SU-DHL-6 (cell line): ENCODE results near the gene FETUB.

ENCODE experiments used
- H2AFZ ChIP-seq: fragments of 200-600 bp; sonication (generic); 2 replicates; pipeline ENCODE4 v1.6.1; 2014; ENCODE audit warnings: low read depth, mild to moderate bottlenecking, moderate library complexity, mixed read lengths, antibody characterized with exemption, low read length; ENCODE audit not compliant: severe bottlenecking
- H3F3A ChIP-seq: fragments of 200-600 bp; shearing (Covaris generic); 2 replicates; pipeline ENCODE4 v1.6.0; 2016; ENCODE audit warnings: antibody characterized with exemption, mild to moderate bottlenecking; ENCODE audit not compliant: insufficient read depth
- H3K27ac ChIP-seq: fragments of 200-600 bp; sonication (generic); 2 replicates; pipeline ENCODE4 v1.5.1; 2016; ENCODE audit warnings: low read depth, mild to moderate bottlenecking, low read length, moderate library complexity, mixed read lengths
- H3K27me3 ChIP-seq: fragments of 200-600 bp; sonication (generic), shearing (Covaris generic); 2 replicates; pipeline ENCODE4 v1.6.0; 2014; ENCODE audit warnings: mild to moderate bottlenecking, low read length
- H3K36me3 ChIP-seq: fragments of 200-600 bp; sonication (generic); 2 replicates; pipeline ENCODE4 v1.6.1; 2014; ENCODE audit warnings: mild to moderate bottlenecking, low read length, mixed read lengths
- H3K4me2 ChIP-seq: fragments of 300-600, 200-600 bp; shearing (Covaris generic), sonication (generic); 2 replicates; pipeline ENCODE4 v1.6.0; 2014; ENCODE audit warnings: low read length, low read depth, mild to moderate bottlenecking; ENCODE audit not compliant: poor library complexity, severe bottlenecking
- H3K4me3 ChIP-seq: fragments of 200-600 bp; sonication (generic); 2 replicates; pipeline ENCODE4 v1.5.1; 2014; ENCODE audit warnings: antibody characterized with exemption, low read length, mild to moderate bottlenecking, mixed read lengths; ENCODE audit not compliant: insufficient read depth, poor library complexity, severe bottlenecking
- H3K79me2 ChIP-seq: fragments of 200-600 bp; sonication (generic); 2 replicates; pipeline ENCODE4 v1.6.1; 2014; ENCODE audit warnings: mild to moderate bottlenecking, low read length, moderate library complexity; ENCODE audit not compliant: insufficient read depth
- H3K9ac ChIP-seq: fragments of 200-600 bp; sonication (generic); 2 replicates; pipeline ENCODE4 v1.7.0; 2014; ENCODE audit warnings: mild to moderate bottlenecking, low read length
- H3K9me2 ChIP-seq: fragments of 200-600 bp; sonication (generic); replicated peaks from 2 replicates; pipeline ENCODE4 v1.6.1; 2014; ENCODE audit warnings: low read length; ENCODE audit not compliant: insufficient read depth
- H3K9me3 ChIP-seq: fragments of 200-600 bp; sonication (generic); 2 replicates; pipeline ENCODE4 v1.6.1; 2014; ENCODE audit warnings: low read length, mixed read lengths; ENCODE audit not compliant: insufficient read depth
- H4K20me1 ChIP-seq: fragments of 200-600 bp; sonication (generic); 2 replicates; pipeline ENCODE4 v1.6.1; 2014; ENCODE audit warnings: low read depth, mild to moderate bottlenecking, antibody characterized with exemption, low read length, moderate library complexity, mixed read lengths
- EZH2phosphoT487 ChIP-seq: fragments of 200-600 bp; sonication (generic), shearing (Covaris generic); conservative IDR thresholded peaks from 2 replicates; pipeline ENCODE4 v1.6.1; 2018; ENCODE audit warnings: mild to moderate bottlenecking, antibody characterized with exemption, low read length, moderate library complexity, mixed read lengths
- TF ChIP-seq, protein P1 (sequence below): fragments of 200-600 bp; sonication (generic); IDR thresholded peaks from one replicate; pipeline ENCODE4 v1.5.1; 2017; ENCODE audit warnings: antibody characterized with exemption, mild to moderate bottlenecking, low read length, moderate library complexity; ENCODE audit not compliant: insufficient read depth, poor library complexity, severe bottlenecking

The FETUB gene

DNA sequence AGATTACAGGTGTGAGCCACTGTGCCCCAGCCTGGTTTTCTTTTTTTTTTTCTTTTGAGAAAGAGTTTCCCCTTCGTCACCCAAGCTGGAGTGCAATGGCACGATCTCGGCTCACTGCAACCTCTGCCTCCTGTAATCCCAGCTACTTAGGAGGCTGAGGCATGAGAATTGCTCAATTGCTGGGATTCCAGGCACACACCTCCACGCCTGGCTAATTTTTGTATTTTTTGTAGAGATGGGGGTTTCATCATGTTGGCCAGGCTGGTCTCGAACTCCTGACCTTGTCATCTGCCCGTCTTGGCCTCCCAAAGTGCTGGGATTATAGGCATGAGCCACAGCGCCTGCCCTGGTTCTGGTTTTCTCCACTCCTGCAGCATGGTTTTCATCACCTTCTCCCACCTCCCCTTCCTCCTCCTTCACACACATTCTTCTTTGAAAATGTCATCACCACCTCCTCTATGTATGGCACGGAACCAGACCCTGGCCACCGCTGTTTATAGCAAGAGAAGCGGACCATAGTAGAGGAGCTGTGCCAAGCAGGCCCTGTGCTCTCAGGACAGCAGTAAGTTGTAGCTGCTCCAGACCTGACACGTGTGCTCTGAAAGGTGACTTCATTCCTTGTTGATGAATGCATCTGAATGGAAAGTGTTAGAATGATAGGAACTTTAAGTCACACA lies 42.0 kb upstream of the FETUB start:
- Histone ChIP-seq H3K4me2 (no peak overlapping the region), H3K27ac (no peak overlapping the region)
- no peak for TF ChIP-seq EZH2phosphoT487
- TF ChIP-seq, protein P1, sequence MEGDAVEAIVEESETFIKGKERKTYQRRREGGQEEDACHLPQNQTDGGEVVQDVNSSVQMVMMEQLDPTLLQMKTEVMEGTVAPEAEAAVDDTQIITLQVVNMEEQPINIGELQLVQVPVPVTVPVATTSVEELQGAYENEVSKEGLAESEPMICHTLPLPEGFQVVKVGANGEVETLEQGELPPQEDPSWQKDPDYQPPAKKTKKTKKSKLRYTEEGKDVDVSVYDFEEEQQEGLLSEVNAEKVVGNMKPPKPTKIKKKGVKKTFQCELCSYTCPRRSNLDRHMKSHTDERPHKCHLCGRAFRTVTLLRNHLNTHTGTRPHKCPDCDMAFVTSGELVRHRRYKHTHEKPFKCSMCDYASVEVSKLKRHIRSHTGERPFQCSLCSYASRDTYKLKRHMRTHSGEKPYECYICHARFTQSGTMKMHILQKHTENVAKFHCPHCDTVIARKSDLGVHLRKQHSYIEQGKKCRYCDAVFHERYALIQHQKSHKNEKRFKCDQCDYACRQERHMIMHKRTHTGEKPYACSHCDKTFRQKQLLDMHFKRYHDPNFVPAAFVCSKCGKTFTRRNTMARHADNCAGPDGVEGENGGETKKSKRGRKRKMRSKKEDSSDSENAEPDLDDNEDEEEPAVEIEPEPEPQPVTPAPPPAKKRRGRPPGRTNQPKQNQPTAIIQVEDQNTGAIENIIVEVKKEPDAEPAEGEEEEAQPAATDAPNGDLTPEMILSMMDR = no peak

DNA sequence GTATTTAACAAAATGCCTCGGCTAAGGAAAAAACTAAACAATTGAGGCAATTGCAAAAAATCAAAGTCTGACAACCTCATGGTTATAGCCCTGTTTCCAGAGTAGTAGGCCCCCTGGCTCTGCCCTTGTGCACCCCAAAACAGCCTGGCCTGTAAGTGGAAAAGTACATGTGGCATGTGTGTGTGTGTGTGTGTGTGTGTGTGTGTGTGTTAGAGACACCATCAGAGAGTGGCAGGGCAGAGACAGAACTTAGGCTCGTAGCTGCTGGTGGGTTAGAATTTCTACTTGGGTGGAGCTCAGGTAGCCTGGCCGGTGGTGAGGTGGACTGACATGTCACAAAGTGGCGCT lies 41.4 kb upstream of the FETUB start:
- Histone ChIP-seq H3K9ac (no peak overlapping the region), H3K27me3 (no peaks in the 10 kb centered on the region), H3K4me3 (no peak overlapping the region), H3F3A (no peaks in the 10 kb centered on the region), H3K36me3 (no peaks in the 10 kb centered on the region), H3K9me2 (no peaks in the 10 kb centered on the region), H3K27ac (no peak overlapping the region), H3K4me2 (no peak overlapping the region), H2AFZ (no peak overlapping the region), H3K79me2 (no peaks in the 10 kb centered on the region), H4K20me1 (no peaks in the 10 kb centered on the region), H3K9me3 (no peaks in the 10 kb centered on the region)
- TF ChIP-seq, protein P1 = no peak
- TF ChIP-seq EZH2phosphoT487 = no peak

More for the DNA sequence above, 42.0 kb upstream of the FETUB start:
- Histone ChIP-seq H4K20me1 (no peaks in the 10 kb centered on the region), H3K36me3 (no peaks in the 10 kb centered on the region), H3K79me2 (no peaks in the 10 kb centered on the region), H3K27me3 (no peaks in the 10 kb centered on the region), H3K9ac (no peak overlapping the region), H3F3A (no peaks in the 10 kb centered on the region), H3K4me3 (no peak overlapping the region), H3K9me2 (no peaks in the 10 kb centered on the region), H3K9me3 (no peaks in the 10 kb centered on the region), H2AFZ (no peak overlapping the region)

GRCh38 chr3:186599142-186599784 lies 40.9 kb upstream of the FETUB start:
- Histone ChIP-seq H3K79me2 (no peaks in the 10 kb centered on the region), H2AFZ (no peak overlapping the region), H3K4me2 (no peak overlapping the region), H3F3A (no peaks in the 10 kb centered on the region), H3K9me2 (no peaks in the 10 kb centered on the region), H3K27me3 (no peaks in the 10 kb centered on the region), H3K36me3 (no peaks in the 10 kb centered on the region), H3K4me3 (no peak overlapping the region), H4K20me1 (no peaks in the 10 kb centered on the region), H3K9ac (no peak overlapping the region), H3K27ac (no peak overlapping the region), H3K9me3 (no peaks in the 10 kb centered on the region)
- TF ChIP-seq EZH2phosphoT487 = no peak
- TF ChIP-seq, protein P1 = no peak
